ENCODE data around the gene PDLIM7.

DNA sequence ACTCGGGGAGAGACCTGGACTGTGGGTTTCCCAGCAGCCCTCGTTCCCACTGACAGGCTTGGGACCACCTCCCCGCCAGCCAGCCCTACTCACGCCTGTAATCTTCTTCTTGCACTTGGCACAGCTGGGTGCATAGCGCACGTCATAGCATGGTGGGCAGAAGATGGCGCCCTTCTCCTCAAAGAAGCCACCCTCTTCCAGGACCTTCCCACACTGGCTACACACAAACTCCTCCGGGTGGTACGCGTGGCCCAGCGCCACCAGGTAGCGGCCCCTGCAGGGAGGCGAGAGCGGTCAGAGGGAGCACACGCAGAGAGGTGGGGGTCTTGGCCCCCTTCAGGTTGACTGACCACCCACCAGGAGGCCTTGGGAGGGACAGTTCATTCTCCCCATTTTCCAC is 9.4 kb downstream of the PDLIM7 start:
- TF ChIP-seq, protein P1, sequence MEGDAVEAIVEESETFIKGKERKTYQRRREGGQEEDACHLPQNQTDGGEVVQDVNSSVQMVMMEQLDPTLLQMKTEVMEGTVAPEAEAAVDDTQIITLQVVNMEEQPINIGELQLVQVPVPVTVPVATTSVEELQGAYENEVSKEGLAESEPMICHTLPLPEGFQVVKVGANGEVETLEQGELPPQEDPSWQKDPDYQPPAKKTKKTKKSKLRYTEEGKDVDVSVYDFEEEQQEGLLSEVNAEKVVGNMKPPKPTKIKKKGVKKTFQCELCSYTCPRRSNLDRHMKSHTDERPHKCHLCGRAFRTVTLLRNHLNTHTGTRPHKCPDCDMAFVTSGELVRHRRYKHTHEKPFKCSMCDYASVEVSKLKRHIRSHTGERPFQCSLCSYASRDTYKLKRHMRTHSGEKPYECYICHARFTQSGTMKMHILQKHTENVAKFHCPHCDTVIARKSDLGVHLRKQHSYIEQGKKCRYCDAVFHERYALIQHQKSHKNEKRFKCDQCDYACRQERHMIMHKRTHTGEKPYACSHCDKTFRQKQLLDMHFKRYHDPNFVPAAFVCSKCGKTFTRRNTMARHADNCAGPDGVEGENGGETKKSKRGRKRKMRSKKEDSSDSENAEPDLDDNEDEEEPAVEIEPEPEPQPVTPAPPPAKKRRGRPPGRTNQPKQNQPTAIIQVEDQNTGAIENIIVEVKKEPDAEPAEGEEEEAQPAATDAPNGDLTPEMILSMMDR (IDR thresholded peaks at IDR 0.05) = no peak
- TF ChIP-seq POLR2AphosphoS5 (IDR thresholded peaks at IDR 0.05) (no peak), POLR2A (IDR thresholded peaks at IDR 0.05) (no peak), EP300 (IDR thresholded peaks at IDR 0.05) (no peak)
